NCI-H69 (cell line): ENCODE data around the gene MAP3K14.
"Not testable (repeated sequence)": the region's sequence is repeated elsewhere in the genome, so short reads cannot be mapped to it uniquely, and the experiment has no call there.

Source experiments
- DNase-seq: peaks from one replicate; lab custom pipeline; 2025; lab: John Stamatoyannopoulos, UW

MAP3K14 gene

GRCh38 chr17:45315648-45316433, 979 bp downstream of the MAP3K14 start:
- peak; percentile 66 for DNase-seq

- DNase-seq, result no peak
Measured at GRCh38 chr17:45314741-45315647, 1.8 kb downstream of the MAP3K14 start.

- DNase-seq, result no peak
Measured at GRCh38 chr17:45313996-45314740, 2.7 kb downstream of the MAP3K14 start.

GRCh38 chr17:45313421-45313771, 3.4 kb downstream of the MAP3K14 start:
- DNase-seq, result no peak

- DNase-seq, result peak; percentile 15
Measured at GRCh38 chr17:45312477-45313420, 4.1 kb downstream of the MAP3K14 start.

GRCh38 chr17:45311760-45312476, 4.9 kb downstream of the MAP3K14 start:
- peak; percentile 69 for DNase-seq

GRCh38 chr17:45311401-45311759, 5.4 kb downstream of the MAP3K14 start:
- peak; percentile 46 for DNase-seq

GRCh38 chr17:45310380-45311324, 6.2 kb downstream of the MAP3K14 start:
- DNase-seq, result peak; percentile 85

GRCh38 chr17:45309400-45309799, 7.4 kb downstream of the MAP3K14 start:
- no peak for DNase-seq

GRCh38 chr17:45308840-45309239, 8.0 kb downstream of the MAP3K14 start:
- DNase-seq, result no peak

GRCh38 chr17:45308016-45308365, 8.8 kb downstream of the MAP3K14 start:
- DNase-seq, result no peak

GRCh38 chr17:45307290-45308015, 9.4 kb downstream of the MAP3K14 start:
- DNase-seq, result peak; percentile 20

GRCh38 chr17:45306623-45307022, 10.2 kb downstream of the MAP3K14 start:
- no peak for DNase-seq

GRCh38 chr17:45306094-45306493, 10.7 kb downstream of the MAP3K14 start:
- DNase-seq, result no peak

GRCh38 chr17:45305530-45306087, 11.2 kb downstream of the MAP3K14 start:
- no peak for DNase-seq

GRCh38 chr17:45302649-45303173, 14.1 kb downstream of the MAP3K14 start:
- DNase-seq, result no peak

GRCh38 chr17:45302220-45302619, 14.6 kb downstream of the MAP3K14 start:
- DNase-seq, result not testable (repeated sequence)

GRCh38 chr17:45301674-45302073, 15.1 kb downstream of the MAP3K14 start:
- DNase-seq, result no peak
